HCT116 (cell line): ENCODE results near the gene CCDC38.

Source experiments
- CEBPB ChIP-seq: IDR thresholded peaks from 2 replicates; pipeline ENCODE4 v1.6.1; 2012; ENCODE audit warnings: low read depth
- JUND ChIP-seq: IDR thresholded peaks from 2 replicates; pipeline ENCODE4 v1.6.1; 2012
- POLR2A ChIP-seq: IDR thresholded peaks from 2 replicates; pipeline ENCODE4 v1.7.0; 2011; ENCODE audit warnings: borderline replicate concordance; ENCODE audit not compliant: insufficient read depth, insufficient read length; ENCODE audit errors: extremely low read depth
- REST ChIP-seq: IDR thresholded peaks from 2 replicates; pipeline ENCODE4 v1.6.1; 2012; ENCODE audit warnings: low read depth
- SRF ChIP-seq: IDR thresholded peaks from 2 replicates; pipeline ENCODE4 v1.6.1; 2012; ENCODE audit warnings: low read depth
- YY1 ChIP-seq: IDR thresholded peaks from 2 replicates; pipeline ENCODE4 v1.6.1; 2011; ENCODE audit warnings: low read length, low read depth, moderate library complexity, mild to moderate bottlenecking; ENCODE audit not compliant: insufficient replicate concordance; ENCODE audit errors: extremely low read depth
- TF ChIP-seq, protein P1 (sequence below), 3 experiments: fragments of 200-600 bp in 1 of 3; sonication (generic) in 1 of 3; IDR thresholded peaks in 2 of 3; conservative IDR thresholded peaks in 1 of 3; 2 replicates each; pipeline ENCODE4 v1.5.1; 2012 to 2017; ENCODE audit warnings: low read depth in 2 of 3, low read length in 2 of 3, antibody characterized with exemption in 1 of 3, borderline replicate concordance in 1 of 3, control low read depth in 1 of 3, mild to moderate bottlenecking in 1 of 3, mixed read lengths in 1 of 3, mixed run types in 1 of 3, moderate library complexity in 1 of 3; ENCODE audit not compliant: insufficient read depth in 1 of 3
- TF ChIP-seq, protein P2 (sequence below): IDR thresholded peaks from 2 replicates; pipeline ENCODE4 v1.6.1; 2012

DNA sequence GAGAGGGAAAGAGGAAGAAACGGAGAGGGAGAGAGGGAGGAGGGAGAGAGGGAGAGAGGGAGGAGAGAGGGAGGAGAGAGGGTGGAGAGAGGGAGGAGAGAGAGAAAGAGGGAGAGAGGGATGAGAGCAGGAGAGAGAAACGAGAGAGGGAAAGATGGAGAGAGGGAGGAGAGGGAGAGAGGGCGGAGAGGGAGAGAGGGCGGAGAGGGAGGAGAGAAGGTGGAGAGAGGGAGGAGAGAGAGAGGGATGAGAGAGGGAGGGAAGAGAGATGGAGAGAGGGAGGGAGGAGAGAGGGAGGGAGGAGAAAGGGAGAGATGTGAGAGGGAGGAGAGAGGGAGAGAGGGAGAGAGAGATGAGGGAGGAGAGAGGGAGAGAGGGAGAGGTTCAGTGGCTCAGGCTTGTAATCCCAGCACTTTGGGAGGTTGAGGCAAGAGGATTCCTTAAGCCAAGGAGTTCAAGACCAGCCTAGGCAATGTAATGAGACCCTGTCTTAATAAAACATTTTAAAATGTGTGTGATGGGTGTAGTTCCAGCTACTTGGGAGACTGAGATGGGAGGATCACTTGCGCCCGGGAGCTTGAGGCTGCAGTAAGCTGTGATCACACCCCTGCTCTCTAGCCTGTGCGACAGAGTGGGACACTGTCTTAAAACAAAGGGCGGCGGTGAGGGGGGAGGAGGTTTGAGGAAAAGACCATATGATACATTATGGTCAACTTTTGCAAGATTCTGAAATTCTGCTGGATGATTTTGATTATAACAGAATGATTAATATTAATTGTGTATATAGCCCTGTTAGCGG, 105.0 kb downstream of the CCDC38 start:
- TF ChIP-seq SRF (no peak), REST (no peak), POLR2A (no peak), CEBPB (no peak), JUND (no peak), YY1 (no peak)
- TF ChIP-seq, protein P1, sequence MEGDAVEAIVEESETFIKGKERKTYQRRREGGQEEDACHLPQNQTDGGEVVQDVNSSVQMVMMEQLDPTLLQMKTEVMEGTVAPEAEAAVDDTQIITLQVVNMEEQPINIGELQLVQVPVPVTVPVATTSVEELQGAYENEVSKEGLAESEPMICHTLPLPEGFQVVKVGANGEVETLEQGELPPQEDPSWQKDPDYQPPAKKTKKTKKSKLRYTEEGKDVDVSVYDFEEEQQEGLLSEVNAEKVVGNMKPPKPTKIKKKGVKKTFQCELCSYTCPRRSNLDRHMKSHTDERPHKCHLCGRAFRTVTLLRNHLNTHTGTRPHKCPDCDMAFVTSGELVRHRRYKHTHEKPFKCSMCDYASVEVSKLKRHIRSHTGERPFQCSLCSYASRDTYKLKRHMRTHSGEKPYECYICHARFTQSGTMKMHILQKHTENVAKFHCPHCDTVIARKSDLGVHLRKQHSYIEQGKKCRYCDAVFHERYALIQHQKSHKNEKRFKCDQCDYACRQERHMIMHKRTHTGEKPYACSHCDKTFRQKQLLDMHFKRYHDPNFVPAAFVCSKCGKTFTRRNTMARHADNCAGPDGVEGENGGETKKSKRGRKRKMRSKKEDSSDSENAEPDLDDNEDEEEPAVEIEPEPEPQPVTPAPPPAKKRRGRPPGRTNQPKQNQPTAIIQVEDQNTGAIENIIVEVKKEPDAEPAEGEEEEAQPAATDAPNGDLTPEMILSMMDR (IDR thresholded peaks at IDR 0.05 in 2 of 3, conservative IDR thresholded peaks at IDR 0.05 in 1 of 3; ENCODE audit: borderline replicate concordance in 1 of 3, insufficient read depth in 1 of 3, low read depth in 2 of 3, low read length in 2 of 3): no peak
- TF ChIP-seq, protein P2, sequence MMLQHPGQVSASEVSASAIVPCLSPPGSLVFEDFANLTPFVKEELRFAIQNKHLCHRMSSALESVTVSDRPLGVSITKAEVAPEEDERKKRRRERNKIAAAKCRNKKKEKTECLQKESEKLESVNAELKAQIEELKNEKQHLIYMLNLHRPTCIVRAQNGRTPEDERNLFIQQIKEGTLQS: no peak
